Measurements from ENCODE around the gene MED12L.
"Not testable (repeated sequence)": the region's sequence is repeated elsewhere in the genome, so short reads cannot be mapped to it uniquely, and the experiment has no call there.

MED12L gene

GRCh38 chr3:151052346-151052745 lies 33.1 kb upstream of the MED12L start:
- no peak for TF ChIP-seq MAX (IDR thresholded peaks at IDR 0.05; ENCODE audit: low read depth, low read length)
- no peak for TF ChIP-seq POLR2A (IDR thresholded peaks at IDR 0.05; ENCODE audit: extremely low read depth, insufficient read length)
- no peak for TF ChIP-seq CTCF (IDR thresholded peaks at IDR 0.05; ENCODE audit: low read depth, low read length)
- no peak for TF ChIP-seq MYC (IDR thresholded peaks at IDR 0.05; ENCODE audit: low read depth, low read length)
- no peak overlapping the region for H3K4me3 ChIP-seq (ENCODE audit: low read depth, low read length)
- no peak for DNase-seq (ENCODE audit: low read depth)

- no peak overlapping the region for H3K4me3 ChIP-seq (ENCODE audit: low read depth, low read length)
- TF ChIP-seq POLR2A (IDR thresholded peaks at IDR 0.05; ENCODE audit: extremely low read depth, insufficient read length) (no peak), MAX (IDR thresholded peaks at IDR 0.05; ENCODE audit: low read depth, low read length) (no peak), MYC (IDR thresholded peaks at IDR 0.05; ENCODE audit: low read depth, low read length) (no peak), CTCF (IDR thresholded peaks at IDR 0.05; ENCODE audit: low read depth, low read length) (no peak)
- no peak for DNase-seq (ENCODE audit: low read depth)
Measured at GRCh38 chr3:151052756-151053155, 32.7 kb upstream of the MED12L start.

GRCh38 chr3:151058740-151059139 lies 26.7 kb upstream of the MED12L start:
- TF ChIP-seq MAX (IDR thresholded peaks at IDR 0.05; ENCODE audit: low read depth, low read length) (no peak), MYC (IDR thresholded peaks at IDR 0.05; ENCODE audit: low read depth, low read length) (no peak), POLR2A (IDR thresholded peaks at IDR 0.05; ENCODE audit: extremely low read depth, insufficient read length) (no peak), CTCF (IDR thresholded peaks at IDR 0.05; ENCODE audit: low read depth, low read length) (no peak)
- H3K4me3 ChIP-seq (ENCODE audit: low read depth, low read length): no peak overlapping the region

GRCh38 chr3:151062611-151063010 lies 22.9 kb upstream of the MED12L start:
- no peak for TF ChIP-seq CTCF (IDR thresholded peaks at IDR 0.05; ENCODE audit: low read depth, low read length)
- TF ChIP-seq MYC (IDR thresholded peaks at IDR 0.05; ENCODE audit: low read depth, low read length): no peak
- TF ChIP-seq POLR2A (IDR thresholded peaks at IDR 0.05; ENCODE audit: extremely low read depth, insufficient read length): no peak
- TF ChIP-seq MAX (IDR thresholded peaks at IDR 0.05; ENCODE audit: low read depth, low read length): no peak
- no peak for DNase-seq (ENCODE audit: low read depth)
- no peak overlapping the region for H3K4me3 ChIP-seq (ENCODE audit: low read depth, low read length)

More at GRCh38 chr3:151058740-151059139, 26.7 kb upstream of the MED12L start:
- DNase-seq (ENCODE audit: low read depth): peak; percentile 4

- peak; percentile 32 for TF ChIP-seq CTCF (IDR thresholded peaks at IDR 0.05; ENCODE audit: low read depth, low read length)
- no peak for TF ChIP-seq MYC (IDR thresholded peaks at IDR 0.05; ENCODE audit: low read depth, low read length)
Measured at GRCh38 chr3:151067158-151067557, 18.3 kb upstream of the MED12L start.

GRCh38 chr3:151072842-151073241 lies 12.6 kb upstream of the MED12L start:
- DNase-seq (ENCODE audit: low read depth); H3K4me3 ChIP-seq (ENCODE audit: low read depth, low read length): not testable (repeated sequence)

More at GRCh38 chr3:151067158-151067557, 18.3 kb upstream of the MED12L start:
- H3K4me3 ChIP-seq (ENCODE audit: low read depth, low read length): no peak overlapping the region
- DNase-seq (ENCODE audit: low read depth): peak; percentile 47

Measured in NB4 (cell line).